ENCODE data around the gene WNT8B.
A peak's percentile ranks its signal among the peaks of the same experiment; 100 is the strongest.

WNT8B gene

GRCh38 chr10:100482181-100482833 lies 19.5 kb downstream of the WNT8B start:
- DNase-seq: peak; percentile 42 to 86 (median 72)
- intact Hi-C loops (cut with DNase I): no loop called here

GRCh38 chr10:100482834-100483185 lies 20.0 kb downstream of the WNT8B start:
- intact Hi-C loops (cut with DNase I): no loop called here
- no peak for DNase-seq

GRCh38 chr10:100483876-100484666 lies 21.3 kb downstream of the WNT8B start:
- DNase-seq: no peak
- intact Hi-C loops (cut with DNase I): no loop called here

- DNase-seq: no peak
- intact Hi-C loops (cut with DNase I): no loop called here
Measured at GRCh38 chr10:100485366-100485765, 22.6 kb downstream of the WNT8B start.

GRCh38 chr10:100485801-100486495 lies 23.1 kb downstream of the WNT8B start:
- no peak for DNase-seq
- intact Hi-C loops (cut with DNase I): no loop called here

GRCh38 chr10:100487529-100487928 lies 24.7 kb downstream of the WNT8B start:
- intact Hi-C loops (cut with DNase I): no loop called here
- no peak for DNase-seq

- DNase-seq: no peak
- intact Hi-C loops (cut with DNase I): no loop called here
Measured at GRCh38 chr10:100489396-100489795, 26.6 kb downstream of the WNT8B start.

GRCh38 chr10:100490531-100490930 lies 27.7 kb downstream of the WNT8B start:
- no peak for DNase-seq
- intact Hi-C loops (cut with DNase I): no loop called here

GRCh38 chr10:100496567-100496966 lies 33.8 kb downstream of the WNT8B start:
- intact Hi-C loops (cut with DNase I): no loop called here

GRCh38 chr10:100498059-100498458 lies 35.2 kb downstream of the WNT8B start:
- DNase-seq: no peak
- intact Hi-C loops (cut with DNase I): no loop called here

More at GRCh38 chr10:100496567-100496966, 33.8 kb downstream of the WNT8B start:
- no peak for DNase-seq

GRCh38 chr10:100501423-100501822 lies 38.6 kb downstream of the WNT8B start:
- no peak for DNase-seq

GRCh38 chr10:100502926-100503494 lies 40.2 kb downstream of the WNT8B start:
- DNase-seq: no peak
- intact Hi-C loops (cut with DNase I): no loop called here

More at GRCh38 chr10:100501423-100501822, 38.6 kb downstream of the WNT8B start:
- intact Hi-C loops (cut with DNase I): no loop called here

- intact Hi-C loops (cut with DNase I): no loop called here
- DNase-seq: no peak
Measured at GRCh38 chr10:100504096-100504495, 41.3 kb downstream of the WNT8B start.

- no peak for DNase-seq
- intact Hi-C loops (cut with DNase I): no loop called here
Measured at GRCh38 chr10:100505164-100505563, 42.4 kb downstream of the WNT8B start.

- DNase-seq: no peak
- intact Hi-C loops (cut with DNase I): no loop called here
Measured at GRCh38 chr10:100506596-100507356, 44.0 kb downstream of the WNT8B start.

- DNase-seq: no peak
- intact Hi-C loops (cut with DNase I): no loop called here
Measured at GRCh38 chr10:100507357-100507732, 44.5 kb downstream of the WNT8B start.

GRCh38 chr10:100508266-100508665 lies 45.5 kb downstream of the WNT8B start:
- intact Hi-C loops (cut with DNase I): no loop called here
- no peak for DNase-seq

GRCh38 chr10:100508691-100509150 lies 45.9 kb downstream of the WNT8B start:
- intact Hi-C loops (cut with DNase I): no loop called here
- DNase-seq: no peak

- no peak for DNase-seq
- intact Hi-C loops (cut with DNase I): no loop called here
Measured at GRCh38 chr10:100509241-100509840, 46.5 kb downstream of the WNT8B start.

Data from head of caudate nucleus (tissue), 42 donors.